Osteocyte (in vitro differentiated cells): ENCODE results near the gene TMEM86B. TPM values are rescaled to one million over a fixed set of nuclear protein-coding genes. Genes with fewer than 3 reads are reported as not detected.

Source experiments
- DNase-seq: peaks from one replicate; pipeline ENCODE4 v3.0.0; 2021; ENCODE audit warnings: mixed read lengths; ENCODE audit not compliant: unreplicated experiment; ENCODE audit errors: extremely low spot score
- H3K27ac Mint-ChIP-seq: one replicate; pipeline ENCODE4 v1.8.0; 2021; ENCODE audit warnings: mild to moderate bottlenecking, mixed read lengths; ENCODE audit not compliant: unreplicated experiment
- H3K27me3 Mint-ChIP-seq: one replicate; pipeline ENCODE4 v1.8.0; 2021; ENCODE audit warnings: mixed read lengths; ENCODE audit not compliant: unreplicated experiment
- H3K36me3 Mint-ChIP-seq: one replicate; pipeline ENCODE4 v1.8.0; 2021; ENCODE audit warnings: mixed read lengths; ENCODE audit not compliant: unreplicated experiment
- H3K4me1 Mint-ChIP-seq: one replicate; pipeline ENCODE4 v1.8.0; 2021; ENCODE audit warnings: mixed read lengths; ENCODE audit not compliant: unreplicated experiment
- H3K4me3 Mint-ChIP-seq: one replicate; pipeline ENCODE4 v1.8.0; 2021; ENCODE audit warnings: mild to moderate bottlenecking, moderate library complexity, mixed read lengths; ENCODE audit not compliant: unreplicated experiment
- H3K9me3 Mint-ChIP-seq: one replicate; pipeline ENCODE4 v1.8.0; 2021; ENCODE audit warnings: mixed read lengths; ENCODE audit not compliant: unreplicated experiment
- CTCF ChIP-seq: fragments of 200-600 bp; sonication (generic); IDR thresholded peaks from 2 replicates; pipeline ENCODE4 v1.5.0; 2021; ENCODE audit warnings: antibody characterized with exemption, mild to moderate bottlenecking, moderate library complexity
- total RNA-seq: library from RNA; stranded (reverse); gene quantifications from 2 replicates; pipeline ENCODE4 v1.2.1, GENCODE V29; 2021

Gene TMEM86B
- total RNA-seq, 1 donor from 2014 or later: 3.2 TPM

GRCh38 chr19:55229145-55229788 lies 704 bp upstream of the TMEM86B start:
- no peak overlapping the region for H3K27ac Mint-ChIP-seq
- TF ChIP-seq CTCF: no peak

GRCh38 chr19:55228015-55228391 lies 560 bp downstream of the TMEM86B start:
- no peak overlapping the region for H3K27ac Mint-ChIP-seq

More at GRCh38 chr19:55229145-55229788, 704 bp upstream of the TMEM86B start:
- Mint-ChIP-seq H3K27me3 (no peaks in the 10 kb centered on the region), H3K36me3 (peaks cover 18% of the 10 kb centered on the region), H3K4me3 (no peak overlapping the region), H3K4me1 (no peaks in the 10 kb centered on the region), H3K9me3 (no peaks in the 10 kb centered on the region)
- DNase-seq: no peak

GRCh38 chr19:55227241-55228014 lies 1.1 kb downstream of the TMEM86B start:
- Mint-ChIP-seq H3K27ac (no peak overlapping the region), H3K9me3 (no peaks in the 10 kb centered on the region), H3K36me3 (peaks cover 12% of the 10 kb centered on the region), H3K4me3 (no peak overlapping the region), H3K4me1 (no peaks in the 10 kb centered on the region), H3K27me3 (no peaks in the 10 kb centered on the region)
- TF ChIP-seq CTCF: no peak
- DNase-seq: no peak

More at GRCh38 chr19:55228015-55228391, 560 bp downstream of the TMEM86B start:
- TF ChIP-seq CTCF: no peak
- peaks cover 14% of the 10 kb centered on the region for H3K36me3 Mint-ChIP-seq
- H3K4me1 Mint-ChIP-seq: no peaks in the 10 kb centered on the region
- no peaks in the 10 kb centered on the region for H3K27me3 Mint-ChIP-seq
- no peaks in the 10 kb centered on the region for H3K9me3 Mint-ChIP-seq
- H3K4me3 Mint-ChIP-seq: no peak overlapping the region
- no peak for DNase-seq

- H3K27ac Mint-ChIP-seq: no peak overlapping the region
- DNase-seq: no peak
- H3K27me3 Mint-ChIP-seq: no peaks in the 10 kb centered on the region
- no peak overlapping the region for H3K4me3 Mint-ChIP-seq
- no peaks in the 10 kb centered on the region for H3K4me1 Mint-ChIP-seq
- H3K36me3 Mint-ChIP-seq: peaks cover 12% of the 10 kb centered on the region
- TF ChIP-seq CTCF: no peak
- no peaks in the 10 kb centered on the region for H3K9me3 Mint-ChIP-seq
Observed at GRCh38 chr19:55226788-55227187, 1.8 kb downstream of the TMEM86B start.

- no peak for TF ChIP-seq CTCF
- Mint-ChIP-seq H3K36me3 (peaks cover 10% of the 10 kb centered on the region), H3K4me1 (no peaks in the 10 kb centered on the region), H3K9me3 (no peaks in the 10 kb centered on the region), H3K27ac (no peak overlapping the region), H3K4me3 (no peak overlapping the region), H3K27me3 (no peaks in the 10 kb centered on the region)
- no peak for DNase-seq
Observed at GRCh38 chr19:55226273-55226672, 2.3 kb downstream of the TMEM86B start.
